ENCODE data around the gene WFS1.

WFS1 gene

DNA sequence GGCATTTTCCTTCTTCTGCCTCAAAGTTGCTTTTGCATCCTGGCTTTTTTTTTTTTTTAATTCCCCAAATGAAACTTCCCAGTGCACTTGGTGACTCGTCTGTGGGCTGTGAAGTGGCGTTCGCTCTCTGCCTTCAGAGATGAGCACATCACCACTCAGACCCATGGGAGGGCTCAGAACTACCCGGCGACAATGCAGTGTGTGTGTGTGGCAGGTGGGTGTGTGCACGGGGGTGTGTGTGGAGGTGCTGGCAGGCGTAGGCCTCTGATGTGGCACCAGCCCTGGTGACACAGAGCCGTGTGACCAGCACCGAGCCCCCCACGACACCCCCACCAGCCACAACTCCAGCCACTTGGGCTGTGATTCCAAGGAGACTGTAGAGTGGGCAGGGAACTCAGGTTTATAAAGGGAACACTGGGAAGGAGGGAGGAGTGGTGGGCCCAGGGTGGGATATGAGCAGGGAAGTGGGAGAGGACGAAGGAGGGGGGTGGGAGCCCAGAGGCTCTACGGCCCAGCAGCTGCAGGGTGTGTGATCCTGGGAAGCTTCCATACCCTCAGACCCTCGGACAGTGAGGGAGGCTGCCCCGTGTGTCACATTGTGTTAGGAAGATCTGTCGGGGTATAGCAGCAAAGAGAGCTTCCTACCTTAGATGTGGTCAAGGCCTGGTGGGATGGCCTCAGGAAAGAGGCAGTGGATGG is 6.0 kb upstream of the WFS1 start:
- DNase-seq: no peak

DNA sequence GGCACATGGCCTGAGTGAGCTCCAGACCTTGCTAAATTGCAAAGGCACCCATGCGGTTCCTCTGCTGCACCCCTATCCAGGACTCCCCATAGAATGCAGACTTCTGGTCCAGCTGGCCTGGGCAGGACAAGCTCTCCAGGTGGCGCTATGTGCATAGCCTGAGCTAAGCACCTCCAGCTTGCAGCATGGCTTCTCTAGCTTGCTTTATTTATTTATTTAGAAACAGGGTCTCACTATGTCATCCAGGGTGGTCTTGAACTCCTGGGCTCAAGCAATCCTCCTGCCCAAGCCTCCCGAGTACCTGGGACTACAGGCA is 5.5 kb upstream of the WFS1 start:
- DNase-seq: no peak

DNA sequence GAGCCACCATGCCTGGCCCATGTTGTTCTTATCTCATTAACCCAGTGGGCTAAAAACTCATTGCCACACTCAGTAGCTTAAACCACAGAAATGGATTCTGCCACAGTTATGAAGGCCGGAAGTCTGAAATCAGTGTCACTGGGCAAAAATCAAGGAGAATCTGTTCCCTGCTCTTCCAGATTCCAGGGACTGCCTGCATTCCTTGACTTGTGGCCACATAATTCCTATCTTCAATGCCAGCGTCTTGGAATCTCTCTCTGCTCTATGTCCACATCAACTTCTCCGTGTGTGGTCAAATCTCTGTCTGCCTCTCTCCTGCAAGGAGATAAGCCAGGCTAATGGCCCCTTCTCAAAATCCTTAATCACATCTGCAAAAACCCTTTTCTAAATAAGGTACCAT is 4.1 kb upstream of the WFS1 start:
- DNase-seq: no peak

DNA sequence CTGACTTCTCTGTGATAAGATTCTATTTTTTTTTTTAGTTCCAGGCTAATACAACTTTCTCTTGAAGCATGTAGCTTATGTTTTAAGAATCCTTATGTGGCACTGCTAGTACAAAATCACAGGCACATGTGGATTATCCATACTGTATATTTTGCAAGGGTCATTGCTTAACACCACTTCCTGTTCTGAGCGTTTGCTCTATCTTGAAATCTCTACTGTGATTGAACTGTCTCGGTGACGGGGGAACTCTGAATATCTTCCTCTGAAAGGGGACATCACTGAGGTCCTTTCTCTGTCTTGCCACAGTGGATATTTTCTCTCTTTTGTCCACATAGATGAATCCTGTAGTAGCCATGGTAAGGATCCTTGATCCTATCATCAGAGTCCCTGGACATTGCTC is 2.1 kb upstream of the WFS1 start:
- no peak for DNase-seq

- no peak for DNase-seq
Measured at GRCh38 chr4:6268650-6269615, 717 bp upstream of the WFS1 start.

DNA sequence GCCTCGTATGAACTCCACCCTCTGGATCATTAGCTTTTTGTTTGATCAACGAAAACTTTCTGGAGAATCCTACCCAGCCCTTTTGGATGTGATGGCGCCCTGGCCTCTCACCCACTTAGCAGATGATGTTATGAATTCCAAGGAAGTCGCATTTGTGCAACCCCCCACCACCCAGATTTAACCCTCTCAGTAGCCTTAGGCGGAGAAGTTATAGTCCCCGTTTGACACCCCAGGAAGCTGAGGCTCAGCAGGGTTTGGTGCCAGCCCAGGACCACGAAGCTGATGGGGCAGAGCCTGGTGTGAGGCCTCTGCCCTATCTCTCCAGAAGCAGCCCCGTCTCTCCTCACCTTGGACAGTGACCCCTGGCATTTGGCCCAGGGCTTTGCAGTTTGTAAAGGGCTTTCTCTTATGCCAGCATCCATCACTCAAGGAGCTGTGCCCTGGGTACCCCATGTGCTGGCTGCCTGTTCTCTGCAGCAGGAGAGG is 1.0 kb downstream of the WFS1 start:
- DNase-seq: no peak

DNA sequence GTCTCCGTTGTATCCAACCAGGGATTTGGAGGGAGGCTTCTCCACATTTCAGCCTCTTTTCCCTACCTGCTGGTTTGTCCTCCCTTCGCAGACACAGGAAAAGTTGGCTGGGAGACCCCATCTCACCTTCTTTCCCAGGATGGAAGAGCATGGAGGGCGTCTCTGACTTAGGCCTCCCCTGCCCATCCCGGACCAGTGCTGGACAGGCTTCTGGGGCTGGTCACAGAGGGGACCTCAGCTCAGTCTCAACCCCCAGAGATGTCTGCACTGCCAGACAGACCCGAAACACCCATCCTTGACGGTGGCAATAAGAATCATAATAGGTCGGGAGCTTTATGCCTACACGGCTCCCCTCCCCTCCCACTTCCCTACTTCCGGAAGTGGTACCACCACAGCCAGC is 1.6 kb downstream of the WFS1 start:
- no peak for DNase-seq

GRCh38 chr4:6271701-6272465 is 2.2 kb downstream of the WFS1 start:
- no peak for DNase-seq

DNA sequence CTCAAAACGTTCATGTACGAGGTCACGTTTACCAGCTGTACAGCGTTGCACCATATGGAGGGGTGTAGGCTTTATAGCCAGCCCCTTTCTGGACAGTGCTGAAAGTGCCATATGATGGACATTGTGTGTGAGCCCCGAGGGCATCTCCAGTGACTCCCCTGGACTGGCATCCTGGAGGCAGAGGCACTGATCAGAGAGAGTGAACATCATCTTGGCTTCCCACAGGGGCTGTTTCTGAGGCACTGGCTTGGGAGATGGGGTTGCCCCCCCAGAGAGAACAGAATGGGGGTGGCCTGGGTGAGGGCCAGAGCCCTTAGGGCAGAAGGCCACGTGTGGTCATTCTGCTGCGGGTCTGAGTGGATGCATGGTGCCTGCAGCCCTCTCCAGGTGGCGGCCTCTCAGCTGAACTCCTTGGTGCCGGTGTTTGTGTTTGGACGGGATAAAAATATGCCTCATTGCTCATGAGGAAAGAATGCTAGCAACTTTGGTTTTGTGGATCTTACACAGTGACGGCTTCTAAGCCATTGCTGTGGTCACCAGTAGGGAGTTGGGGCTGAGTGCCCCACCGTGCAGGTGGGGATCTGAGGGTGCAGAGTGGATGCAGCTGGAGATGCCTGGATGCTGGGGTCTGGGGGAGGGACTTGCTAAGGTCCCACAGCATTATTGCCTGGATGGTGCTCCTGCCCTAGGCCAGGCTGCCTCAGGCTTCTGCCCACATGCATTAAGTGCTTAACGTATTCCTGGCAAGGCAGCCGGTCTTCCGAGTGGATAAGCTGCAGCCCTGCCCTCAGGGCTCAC is 3.4 kb downstream of the WFS1 start:
- no peak for DNase-seq

DNA sequence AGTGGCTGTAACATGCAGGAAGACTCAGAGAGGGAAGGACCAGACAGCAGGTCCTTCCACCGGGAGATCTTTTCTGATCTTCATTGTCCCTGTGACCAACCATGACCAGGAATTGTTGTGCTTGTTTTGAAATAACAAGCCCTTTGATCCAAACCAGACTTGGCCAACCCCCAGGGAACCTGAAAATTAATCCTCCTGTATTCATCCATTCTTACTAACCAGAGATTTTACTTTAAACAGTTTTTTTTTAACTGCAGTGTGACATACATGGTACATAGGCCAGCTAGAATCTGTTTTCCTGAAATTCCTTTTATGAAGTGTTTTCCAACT is 4.0 kb downstream of the WFS1 start:
- DNase-seq: no peak

DNA sequence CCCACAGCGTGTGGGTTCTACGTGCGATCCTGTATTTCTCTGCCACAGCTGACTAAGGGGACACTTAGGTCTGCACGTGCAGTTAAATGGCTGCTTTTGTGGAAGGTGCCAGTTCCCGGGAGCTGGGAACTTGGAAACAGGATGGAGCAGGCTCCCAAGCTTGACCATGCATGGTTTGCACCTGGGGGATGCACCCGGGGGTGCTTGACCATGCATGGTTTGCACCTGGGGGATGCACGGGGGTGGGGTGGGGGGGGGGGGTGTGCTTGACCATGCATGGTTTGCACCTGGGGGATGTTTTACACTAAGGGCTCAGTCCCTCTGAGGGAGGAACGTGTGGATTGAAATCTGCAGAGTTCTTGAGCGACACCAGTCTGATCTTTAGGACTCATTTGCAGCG is 5.7 kb downstream of the WFS1 start:
- no peak for DNase-seq

DNA sequence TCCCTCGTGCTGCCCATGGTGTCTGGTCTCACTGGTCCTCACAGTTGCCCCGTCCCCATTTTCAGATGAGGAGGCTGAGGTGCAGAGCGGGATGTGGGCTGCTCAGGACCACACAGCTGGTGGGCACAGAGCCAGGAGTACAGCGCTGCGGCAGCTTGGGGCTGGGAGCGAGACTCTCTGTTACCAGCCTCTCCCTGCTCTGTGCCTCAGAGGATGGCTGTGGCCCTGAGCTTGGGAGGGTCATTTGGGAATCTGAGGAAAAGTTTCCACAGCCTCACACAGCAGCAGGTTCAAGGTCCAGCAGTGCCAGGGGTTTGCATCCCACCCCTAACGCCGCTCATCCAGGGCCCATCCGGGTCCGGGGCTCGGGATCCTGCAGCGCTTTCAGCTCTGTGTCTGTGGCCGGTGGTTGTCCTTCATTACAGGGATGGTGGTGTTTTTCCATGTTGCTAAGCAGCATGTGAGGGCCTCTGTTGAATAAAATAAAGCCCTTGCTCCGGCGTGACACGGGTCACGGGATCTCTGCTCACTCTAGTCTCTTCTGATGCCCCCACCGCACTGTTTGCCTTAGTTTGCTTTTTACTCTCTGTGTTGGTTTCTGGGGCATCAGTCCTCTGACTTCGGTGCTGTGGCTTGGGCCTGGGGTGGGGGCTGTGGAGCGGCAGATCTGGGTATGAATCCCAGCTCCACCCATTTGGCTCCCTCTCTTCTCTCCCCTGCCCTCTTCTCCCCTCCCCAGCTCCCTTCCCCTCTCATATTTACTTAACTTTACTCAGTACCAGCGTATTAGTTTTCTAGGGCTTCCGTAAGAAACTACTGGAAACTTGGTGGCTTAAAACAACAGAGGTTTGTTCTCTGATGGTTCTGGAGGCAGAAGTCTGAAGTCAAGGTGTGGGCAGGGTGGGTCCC is 6.5 kb downstream of the WFS1 start:
- DNase-seq: no peak

GRCh38 chr4:6277139-6277802 is 7.6 kb downstream of the WFS1 start:
- DNase-seq: no peak

GRCh38 chr4:6277935-6278800 is 8.5 kb downstream of the WFS1 start:
- no peak for DNase-seq

DNA sequence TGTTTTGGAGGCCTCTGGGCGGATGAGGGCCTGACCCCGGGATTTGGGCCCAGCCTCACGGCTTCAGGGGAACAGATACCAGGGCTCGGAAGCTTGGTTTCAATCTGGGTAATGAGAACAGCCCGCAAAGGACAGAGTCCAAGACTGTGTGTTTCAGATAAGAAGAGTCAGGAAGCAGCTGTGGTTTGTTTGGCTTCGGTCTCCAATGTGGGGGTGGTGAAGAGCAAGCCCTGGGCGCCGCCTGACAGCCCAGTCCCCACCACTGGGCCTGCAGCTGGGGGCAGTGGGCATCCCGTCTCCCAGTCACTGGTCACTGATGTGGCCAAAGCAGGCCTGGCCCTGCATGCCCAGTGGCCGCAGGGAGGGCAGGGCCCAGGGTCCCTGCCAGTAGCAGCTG is 9.1 kb downstream of the WFS1 start:
- no peak for DNase-seq

GRCh38 chr4:6279582-6280289 is 10.1 kb downstream of the WFS1 start:
- no peak for DNase-seq

DNA sequence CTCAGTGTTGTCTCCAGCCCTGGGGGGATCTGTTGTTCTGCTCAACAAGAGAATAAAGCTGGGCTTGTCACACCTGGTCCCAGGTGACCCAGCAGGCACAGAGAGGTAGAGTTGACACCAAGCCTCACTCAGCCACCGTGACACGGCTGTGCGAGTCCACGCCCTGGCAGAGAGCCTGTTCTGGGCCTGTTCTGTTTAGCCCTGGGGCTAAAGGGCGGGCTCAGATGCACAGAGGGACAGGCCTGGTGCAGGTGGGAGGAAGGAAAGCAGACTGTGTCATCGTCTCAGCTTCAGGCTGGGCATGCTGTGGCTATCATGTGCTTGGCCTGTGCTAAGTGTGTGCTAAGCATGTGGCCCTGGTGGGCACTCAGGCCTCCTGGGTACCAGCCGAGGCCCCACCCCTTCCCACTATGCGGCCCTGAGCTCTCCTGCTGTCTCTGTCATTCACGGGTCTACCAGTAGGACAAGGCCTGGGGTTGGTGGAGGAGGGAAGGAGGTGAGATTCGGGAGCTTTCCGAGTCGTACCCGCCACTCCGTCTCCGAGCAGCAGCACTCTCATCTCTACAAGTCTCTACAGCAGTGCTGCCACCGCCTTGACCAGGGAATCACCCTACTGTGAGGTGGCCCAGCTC is 10.8 kb downstream of the WFS1 start:
- DNase-seq: no peak

DNA sequence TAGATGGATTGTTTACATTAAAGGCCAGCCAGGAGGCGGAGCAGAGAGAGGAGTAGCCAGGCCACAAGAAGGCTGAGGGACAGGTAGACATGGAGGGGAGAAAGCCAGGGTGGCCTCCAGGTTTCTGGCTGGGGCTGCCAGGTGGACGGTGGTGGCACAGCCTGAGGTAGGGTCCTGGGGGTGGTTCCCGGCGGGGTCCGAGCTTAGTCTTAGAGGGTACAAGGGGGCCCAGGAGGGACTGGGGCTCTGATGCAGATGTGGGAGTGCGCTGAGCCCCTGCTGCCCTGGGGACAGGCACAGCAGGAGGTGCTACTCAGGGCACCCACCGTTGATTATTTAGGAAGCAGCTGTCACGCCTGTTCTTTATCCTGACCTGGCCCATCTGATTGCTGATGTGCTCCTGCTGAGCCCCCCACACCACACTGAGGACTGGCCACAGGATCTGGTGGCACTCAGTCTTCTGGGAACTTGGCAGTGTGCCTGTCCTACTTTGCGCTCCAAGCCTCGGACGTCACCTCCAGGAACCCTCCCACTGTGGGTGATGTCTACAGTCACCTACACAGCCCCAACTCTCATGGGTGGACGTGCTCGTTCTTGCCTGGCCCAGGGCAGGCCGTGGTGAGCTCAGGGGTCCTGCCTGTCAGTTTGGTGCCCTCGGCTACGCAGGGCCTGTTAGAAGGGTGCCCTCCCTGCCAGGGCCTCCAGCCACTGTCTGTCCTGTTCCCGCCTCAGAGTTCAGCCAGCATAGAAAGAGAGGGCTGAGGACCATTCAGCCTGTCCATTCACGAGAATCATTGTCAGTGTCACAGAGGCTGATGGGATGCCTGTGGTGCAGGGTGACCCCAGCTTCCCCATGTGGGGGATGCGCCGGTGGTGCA is 12.0 kb downstream of the WFS1 start:
- DNase-seq: no peak
